CD4-positive, alpha-beta T cell treated with Interleukin-17A for 4 hours (primary cell): ENCODE measurements around the gene LECT2.

Source experiments
- DNase-seq: peaks from one replicate; pipeline ENCODE4 v3.0.0-alpha.2; 2020; ENCODE audit warnings: mixed read lengths

Gene LECT2

DNA sequence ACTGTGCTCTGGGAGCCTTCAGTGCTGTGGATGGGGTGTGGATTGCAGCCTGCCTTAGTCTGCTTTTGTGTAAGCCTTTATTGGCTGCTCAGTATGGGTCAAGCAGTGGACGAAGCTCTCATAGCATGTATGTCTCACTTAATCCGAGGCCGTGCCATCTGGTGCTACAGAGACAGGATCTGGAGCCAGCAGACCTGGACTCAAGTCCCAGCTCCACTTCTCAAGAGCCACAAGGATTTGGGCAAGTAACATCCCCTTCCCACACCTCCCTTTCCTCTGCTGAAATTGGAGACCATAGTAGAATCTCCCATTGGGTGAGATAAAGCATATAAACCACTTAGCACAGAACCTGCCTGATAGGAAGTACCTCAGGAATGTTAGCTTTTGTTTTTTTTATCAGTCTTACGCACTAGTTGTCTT, 23.4 kb upstream of the LECT2 start:
- no peak for DNase-seq

DNA sequence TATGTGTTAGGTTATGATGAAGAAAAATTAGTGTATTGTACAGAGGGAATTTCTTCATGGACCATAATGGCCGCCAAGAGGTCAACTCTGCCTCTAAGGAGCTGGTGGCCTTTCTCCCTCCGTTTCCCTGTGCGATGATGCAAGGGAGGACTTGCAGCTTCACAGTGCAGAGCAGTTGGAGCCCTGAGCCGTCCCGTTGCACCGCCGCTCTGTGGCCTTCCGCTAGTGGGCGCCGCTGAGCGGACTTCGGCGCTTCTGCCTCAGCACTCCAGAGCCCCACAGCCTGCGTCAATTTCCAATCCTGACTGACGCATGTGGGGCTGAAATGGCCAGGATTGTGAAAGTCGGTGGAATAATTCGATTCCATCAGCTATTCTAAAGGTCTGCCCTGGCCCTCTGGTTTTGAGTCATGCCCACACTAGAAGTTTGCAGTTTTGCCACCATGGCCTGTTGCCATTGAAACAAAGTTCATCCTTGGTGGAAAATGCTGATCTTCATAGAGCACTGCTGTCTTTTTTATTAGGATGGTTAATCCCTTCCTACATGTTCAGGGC, 22.7 kb upstream of the LECT2 start:
- peak; percentile 46 for DNase-seq

DNA sequence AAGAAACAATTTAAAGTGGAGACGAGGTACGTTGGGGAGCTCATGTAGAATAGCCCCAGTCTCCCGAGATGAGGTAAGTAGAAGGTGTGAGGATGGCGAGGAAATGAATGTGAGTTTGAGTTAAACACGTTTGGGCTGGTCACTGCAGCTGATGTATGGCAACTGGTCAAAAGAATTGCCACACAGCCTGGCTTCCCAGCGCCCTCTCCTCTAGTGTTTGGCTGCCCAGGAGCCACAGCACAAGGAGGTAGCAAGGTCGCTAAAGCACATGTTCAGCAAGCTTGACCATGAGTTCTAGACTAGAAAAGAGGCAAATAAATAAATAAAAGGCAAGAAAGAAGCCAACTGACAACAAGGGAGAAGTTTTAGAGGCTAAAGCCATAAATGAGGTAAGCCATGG, 21.4 kb upstream of the LECT2 start:
- no peak for DNase-seq

DNA sequence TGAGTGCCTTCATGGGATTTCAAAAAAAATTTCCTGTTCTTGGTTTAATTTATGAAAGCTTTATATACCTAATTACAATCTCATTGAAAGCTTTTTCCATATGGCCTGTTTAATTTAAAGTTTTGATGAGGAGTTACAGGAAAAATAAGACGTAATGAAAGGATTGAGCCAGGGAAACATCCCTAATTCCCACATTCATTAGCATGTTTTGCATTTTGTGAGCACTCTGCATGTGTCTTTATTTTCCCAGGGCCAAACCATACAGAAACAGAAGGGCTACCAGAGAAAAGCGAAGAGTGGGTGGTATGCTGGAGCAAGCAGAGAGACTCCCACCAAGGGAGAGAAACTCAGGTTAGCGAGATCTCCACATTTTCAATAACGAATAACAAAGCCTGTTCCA, 20.3 kb upstream of the LECT2 start:
- DNase-seq = no peak

DNA sequence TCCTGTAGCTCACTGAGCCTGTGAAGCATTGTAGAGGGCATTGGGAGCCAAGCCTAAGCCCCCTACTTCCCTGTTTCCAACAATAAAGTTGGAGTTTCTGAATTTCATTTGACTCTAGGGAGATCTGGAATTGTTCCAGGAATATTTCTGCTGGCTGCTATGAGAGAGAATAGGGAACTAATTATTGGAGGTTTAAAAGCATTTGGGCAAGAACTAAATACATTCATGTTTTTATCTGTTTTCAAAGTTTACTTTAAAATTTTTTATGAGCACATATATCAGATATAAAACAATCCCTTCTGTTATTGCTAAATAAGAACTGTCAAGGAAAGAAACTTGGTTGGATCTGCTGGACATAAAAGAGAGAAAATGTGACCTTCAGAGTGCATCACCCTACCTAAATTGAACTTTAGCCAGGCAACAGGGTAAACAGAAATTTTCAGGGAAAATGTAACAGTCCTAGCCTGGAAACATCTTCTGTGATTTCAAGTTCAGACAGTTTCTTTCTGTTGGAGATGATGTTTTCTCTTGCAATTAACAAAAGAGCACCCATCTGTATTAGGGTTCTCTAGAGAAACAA, 19.3 kb upstream of the LECT2 start:
- no peak for DNase-seq

DNA sequence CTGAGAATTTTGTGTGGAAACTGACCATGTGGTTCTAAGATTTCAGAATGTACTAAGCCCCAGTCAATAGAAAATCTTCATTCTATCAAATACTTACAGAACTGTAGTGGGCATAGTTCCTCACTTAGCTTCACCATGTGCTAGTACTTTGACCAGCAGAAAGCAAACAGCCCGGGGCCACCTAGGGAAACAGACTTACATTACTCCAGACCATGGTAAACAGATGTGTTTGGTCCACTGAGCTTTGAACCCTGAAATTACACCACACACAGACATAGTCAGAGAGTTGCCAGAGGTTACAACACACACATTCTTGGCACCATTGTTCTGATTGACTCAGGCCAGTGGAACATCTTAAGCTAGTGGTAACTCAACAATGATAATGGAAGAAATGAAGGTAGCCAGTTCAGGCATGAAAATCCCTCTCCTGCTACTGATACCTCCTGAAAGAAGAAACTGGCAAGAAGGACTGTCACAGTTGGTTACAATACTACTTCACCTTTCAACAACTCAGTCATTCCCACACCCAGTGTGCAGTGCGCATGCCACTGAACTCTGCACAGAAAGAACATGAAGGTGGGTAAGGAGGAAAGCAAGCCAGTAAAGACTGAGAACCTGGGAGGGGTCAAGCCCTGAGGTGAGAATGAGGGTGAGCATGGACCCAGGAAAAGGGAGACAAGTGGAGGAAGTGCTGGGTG, 18.7 kb upstream of the LECT2 start:
- DNase-seq = no peak

DNA sequence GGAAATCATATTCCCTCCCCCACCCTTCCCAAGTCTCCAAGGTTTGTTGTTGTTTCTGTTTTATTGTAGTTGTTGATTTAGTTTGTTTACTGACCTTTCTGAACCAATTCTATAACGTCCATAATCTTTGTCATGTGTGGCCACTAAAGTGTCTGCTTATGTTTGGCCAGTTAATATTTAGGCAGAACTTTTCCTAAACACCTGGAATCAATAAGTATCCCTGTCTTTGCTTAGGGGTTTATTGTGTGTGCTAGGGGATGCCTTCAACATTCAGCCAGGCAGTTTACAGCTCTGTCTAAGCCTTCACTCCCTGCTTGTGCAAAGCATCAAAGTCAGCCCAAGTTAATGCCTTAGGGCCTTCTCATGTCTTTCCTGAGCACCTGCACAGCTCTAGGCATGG, 16.9 kb upstream of the LECT2 start:
- DNase-seq = no peak

DNA sequence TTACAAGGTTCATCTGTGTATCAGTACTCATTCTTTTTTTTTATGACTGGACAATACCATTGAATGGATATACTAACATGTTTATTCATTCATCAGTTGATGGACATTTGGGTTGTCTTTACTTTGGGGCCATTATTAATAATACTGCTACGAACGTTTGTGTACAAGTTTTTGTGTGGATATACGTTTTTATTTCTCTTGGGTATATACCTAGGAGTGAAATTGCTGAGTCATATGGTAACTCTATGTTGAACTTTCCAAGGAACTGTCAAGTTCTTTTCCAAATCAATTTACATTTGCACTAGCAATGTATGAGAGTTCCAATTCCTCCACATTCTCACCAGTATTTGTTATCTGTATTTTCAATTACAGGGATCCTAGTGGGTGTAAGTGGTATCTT, 12.0 kb upstream of the LECT2 start:
- no peak for DNase-seq

DNA sequence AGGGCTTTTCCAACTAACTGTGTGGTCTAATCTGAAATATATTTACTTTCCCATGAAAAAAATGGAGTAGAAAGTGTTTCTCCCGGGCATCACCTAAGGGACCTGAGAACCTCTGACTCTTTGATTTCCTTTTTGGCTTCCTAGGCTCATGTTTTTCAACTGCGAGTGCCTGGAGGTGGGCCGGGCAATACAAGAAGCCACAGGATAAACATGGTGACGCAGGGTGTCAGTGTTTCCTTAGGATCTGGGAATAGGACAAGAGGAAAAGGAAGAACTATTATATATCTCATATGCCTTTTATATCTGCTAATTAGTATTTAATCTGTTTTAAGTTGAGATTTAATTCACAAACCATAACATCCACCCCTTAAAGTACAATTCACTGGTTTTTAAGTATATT, 11.4 kb upstream of the LECT2 start:
- DNase-seq = no peak

DNA sequence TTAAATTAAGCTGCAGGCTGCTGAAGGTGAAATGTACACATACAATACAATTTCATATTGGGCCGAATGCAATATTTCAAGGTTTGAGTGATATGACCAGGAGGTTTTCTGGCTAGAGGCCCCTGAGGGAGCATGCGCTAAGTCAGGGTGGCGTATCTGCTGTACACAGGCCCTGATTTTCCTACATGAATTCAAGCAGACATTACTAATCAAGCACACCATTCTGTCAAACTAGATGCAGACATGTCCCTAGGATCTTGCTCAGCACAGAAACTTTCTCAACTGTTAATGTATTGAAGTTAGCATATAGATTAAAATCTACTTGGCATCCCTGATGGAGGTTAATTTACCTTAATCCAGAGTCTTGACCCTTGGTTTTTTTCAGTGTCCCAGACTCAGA, 10.7 kb upstream of the LECT2 start:
- DNase-seq = no peak

DNA sequence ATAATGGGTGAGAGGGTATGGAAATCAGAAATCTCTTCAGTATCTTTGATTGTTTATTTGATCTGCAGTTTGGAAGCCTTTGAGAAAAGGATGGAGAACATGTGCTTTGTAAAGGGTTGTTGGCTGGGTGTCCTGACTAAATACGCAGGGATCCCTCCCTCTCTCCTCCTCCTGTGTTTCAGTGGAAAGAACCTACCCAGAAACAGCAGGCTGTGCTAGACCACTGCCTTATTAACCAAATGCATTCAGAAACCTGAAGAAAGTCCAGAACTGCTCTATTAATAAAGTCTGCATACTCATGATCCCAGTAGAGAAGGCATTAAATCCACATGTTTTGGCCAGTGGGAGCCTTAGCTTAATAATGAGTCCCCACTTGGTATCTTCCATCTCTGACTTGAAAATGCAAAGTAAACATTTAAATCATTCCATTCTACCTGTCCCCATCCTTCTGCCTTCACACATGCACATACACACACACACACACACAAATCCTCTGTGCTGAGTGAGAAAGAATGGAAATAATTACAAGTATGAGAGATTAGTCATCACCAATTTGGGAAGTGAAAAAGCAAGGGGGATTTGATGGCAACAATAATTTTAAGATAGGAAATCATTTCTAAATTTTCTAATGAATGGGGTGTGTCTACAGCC, 10.0 kb upstream of the LECT2 start:
- no peak for DNase-seq

DNA sequence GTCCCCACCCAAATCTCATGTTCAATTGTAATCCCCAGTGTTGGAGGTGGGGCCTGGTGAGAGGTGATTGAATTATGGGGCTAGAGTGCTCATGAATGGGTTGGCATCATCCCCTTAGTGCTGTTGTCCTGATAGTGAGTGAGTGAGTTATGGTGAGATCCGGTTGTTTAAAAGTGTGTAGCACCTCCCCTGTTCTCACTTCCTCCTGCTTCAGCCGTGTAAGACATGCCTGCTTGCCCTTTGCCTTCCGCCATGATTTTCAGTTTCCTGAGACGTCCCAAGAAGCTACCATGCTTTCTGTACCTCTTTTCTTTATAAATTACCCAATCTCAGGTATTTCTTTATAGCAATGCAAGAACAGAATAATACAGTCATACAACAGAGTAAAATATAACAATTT, 742 bp upstream of the LECT2 start:
- no peak for DNase-seq

DNA sequence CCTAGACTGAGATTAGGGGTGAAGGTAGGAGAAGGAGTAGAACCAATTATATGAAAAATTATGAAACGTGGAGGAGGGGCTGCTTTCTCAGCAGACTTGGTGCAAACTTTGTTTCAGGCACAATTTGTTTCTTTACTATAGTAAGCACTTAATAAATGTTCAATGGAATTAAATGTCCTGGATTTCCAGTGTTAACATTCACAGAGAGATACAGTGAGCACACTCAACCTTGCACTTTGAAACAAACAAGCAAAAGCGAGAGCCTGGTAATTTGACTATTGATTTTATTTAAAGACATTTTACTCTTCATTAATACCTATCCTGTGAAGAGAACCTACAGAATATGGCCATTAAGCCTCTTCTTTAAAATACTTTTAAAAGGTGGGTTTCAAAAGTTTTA, 933 bp downstream of the LECT2 start:
- DNase-seq = no peak

DNA sequence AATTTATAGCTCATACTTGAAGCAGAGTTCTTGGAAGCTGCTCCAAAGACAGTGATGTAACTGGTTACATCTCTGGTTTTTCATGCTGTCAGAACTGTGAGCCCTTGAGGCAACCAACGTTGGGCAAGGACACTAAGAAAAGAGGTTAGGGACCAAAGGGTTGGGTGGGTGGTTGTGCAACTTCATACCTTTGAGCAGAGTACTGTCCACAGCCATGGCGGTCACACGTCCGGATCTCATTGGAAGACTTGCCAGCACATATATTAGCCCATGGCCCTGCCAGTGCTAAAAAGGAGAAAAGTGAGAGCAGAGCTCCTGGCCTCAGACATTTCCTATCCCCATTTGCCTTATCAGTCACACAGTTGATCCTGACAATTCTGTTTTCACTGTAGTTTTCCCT, 2.1 kb downstream of the LECT2 start:
- no peak for DNase-seq

DNA sequence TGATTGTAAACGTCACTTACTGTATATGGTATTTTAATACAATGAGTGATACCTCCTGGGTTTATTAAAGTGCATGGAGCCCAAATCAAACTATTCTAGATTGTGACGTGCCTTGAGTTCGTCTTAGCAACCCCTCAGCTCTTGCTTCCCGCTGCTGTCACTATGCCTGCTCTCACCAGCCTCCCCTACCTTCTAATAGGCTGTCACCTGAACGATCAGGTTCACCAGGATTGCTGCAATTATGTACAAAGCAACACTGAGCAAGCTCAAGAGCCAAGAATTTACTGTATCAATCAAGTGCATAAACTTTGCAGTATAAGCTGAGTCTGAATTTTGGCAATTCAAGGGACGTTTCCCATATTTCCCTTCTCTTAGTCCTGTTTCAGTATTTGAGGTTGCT, 3.0 kb downstream of the LECT2 start:
- DNase-seq = no peak

DNA sequence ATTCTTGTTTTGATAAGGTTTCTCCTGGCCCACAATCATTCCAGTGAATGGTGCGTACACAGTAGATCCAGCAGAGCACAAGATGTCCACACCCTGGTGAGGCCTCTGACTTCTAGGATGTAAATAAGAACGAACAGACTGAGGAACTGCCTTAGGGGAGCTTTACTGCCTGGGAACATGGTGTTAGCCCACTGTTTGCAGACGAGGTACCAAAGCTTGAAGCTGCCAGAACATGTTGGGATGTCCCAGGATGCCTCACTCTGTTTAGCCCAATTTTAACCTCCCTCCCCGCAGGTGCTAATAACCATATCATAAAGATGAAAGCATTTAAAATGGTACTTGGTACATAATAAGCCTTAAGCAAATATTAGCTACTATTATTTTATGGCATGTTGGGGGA, 3.5 kb downstream of the LECT2 start:
- DNase-seq = no peak

DNA sequence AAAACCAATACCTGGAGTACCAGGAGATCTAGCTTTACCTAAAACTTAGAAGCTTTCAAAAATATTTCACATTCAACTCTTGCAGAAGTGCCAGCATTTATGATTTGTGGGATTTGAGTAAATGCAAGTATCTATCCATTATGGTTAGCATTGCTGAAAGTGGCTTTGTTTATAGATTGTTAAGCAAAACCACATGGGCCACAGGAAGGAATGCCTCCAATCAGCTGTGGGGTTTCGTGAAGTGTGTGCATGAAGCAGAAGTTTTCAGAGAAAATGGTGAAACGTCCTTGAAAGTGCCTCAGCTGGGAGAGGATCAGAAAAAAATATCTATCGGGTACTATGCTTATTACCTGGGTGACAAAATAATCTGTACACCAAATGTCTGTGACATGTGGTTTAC, 4.2 kb downstream of the LECT2 start:
- DNase-seq = no peak

DNA sequence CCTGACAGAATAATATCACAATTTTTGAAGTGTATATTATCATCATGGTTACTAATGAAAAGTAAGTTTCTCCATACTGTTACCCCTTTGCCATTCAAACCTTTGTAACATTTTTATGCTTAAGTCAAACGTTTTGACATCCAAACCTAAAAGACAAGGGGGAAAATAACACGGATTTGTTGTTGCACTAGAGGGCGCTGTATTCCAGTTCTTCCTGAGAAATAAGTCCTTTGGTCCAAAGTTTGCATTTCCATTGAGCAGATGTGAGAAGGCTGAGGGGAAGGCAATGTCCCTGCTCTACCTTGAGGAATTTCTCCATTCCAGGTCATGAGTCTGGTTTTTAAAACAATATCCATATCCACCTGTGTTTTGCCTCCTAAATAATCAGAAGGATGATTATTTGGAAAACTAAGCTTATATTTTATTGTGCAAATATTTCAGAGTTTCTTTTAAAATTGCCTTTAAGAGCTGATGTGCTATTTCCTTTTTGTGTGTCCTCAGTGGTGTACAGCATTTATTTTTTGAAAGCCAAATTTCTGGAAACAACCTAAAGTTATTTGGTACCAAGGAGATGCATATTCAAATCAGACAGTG, 9.7 kb downstream of the LECT2 start:
- DNase-seq = peak; percentile 33

DNA sequence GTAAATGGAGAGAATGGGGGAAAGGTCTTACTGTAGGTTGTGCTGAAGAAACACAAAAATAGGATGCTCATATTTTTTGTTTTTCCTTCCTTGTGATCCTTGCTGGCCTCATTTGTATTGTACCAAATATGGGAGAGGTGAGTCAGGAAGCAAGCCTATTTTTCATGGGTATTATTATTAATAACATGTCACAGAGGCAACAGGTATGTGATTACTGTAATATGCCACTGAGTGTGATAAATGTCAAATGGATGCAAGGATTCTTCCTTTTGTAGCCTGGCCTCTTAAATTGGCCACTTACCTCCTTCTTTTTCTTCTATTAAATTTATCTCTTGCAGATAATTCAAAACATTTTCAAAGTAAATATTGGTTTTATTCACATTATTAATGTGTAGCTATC, 10.2 kb downstream of the LECT2 start:
- no peak for DNase-seq

DNA sequence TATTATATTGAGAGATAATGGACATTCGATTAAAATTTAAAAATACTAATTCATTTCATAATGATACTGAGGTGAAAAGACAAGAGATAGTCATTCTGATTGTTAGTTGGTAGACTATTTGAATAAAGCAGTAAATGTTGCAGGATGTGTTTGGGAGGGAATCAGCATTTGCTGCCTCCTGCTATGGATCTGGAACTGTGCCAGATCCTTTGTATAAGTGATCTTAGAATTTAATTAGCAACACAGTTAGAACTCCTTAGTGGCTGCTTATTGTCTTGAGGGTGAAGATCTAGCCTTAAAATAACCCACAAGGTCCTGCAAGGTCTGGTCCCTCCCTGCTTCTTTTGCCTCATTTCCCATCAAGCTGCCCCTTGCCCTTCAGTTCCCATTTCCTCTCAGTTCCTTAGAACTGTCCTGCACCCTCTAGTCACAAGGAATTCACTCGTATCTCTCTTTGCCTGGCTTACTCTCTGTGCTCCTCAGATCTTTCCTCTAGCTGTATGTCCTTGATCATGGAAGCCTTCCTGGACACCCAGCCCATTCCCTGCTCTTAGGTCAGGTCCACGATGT, 12.5 kb downstream of the LECT2 start:
- no peak for DNase-seq

DNA sequence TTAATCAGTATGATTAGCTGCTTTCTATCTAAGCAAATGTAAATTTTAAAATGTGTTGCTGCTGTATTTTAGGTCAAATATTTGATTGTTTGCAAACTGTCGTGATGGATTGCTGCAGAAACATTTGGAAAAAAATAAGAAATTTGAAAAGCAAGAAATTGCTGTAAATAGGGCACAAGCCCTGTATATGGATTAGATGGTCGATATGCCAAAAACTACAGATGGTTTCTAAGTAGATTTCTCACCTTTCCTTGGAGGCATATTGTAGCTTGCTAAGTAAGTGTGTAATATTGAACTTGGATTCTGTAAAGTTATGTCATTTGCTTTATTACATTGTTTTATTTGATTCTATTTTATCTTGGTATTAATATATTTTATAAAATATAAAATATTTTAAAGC, 13.1 kb downstream of the LECT2 start:
- DNase-seq = no peak

DNA sequence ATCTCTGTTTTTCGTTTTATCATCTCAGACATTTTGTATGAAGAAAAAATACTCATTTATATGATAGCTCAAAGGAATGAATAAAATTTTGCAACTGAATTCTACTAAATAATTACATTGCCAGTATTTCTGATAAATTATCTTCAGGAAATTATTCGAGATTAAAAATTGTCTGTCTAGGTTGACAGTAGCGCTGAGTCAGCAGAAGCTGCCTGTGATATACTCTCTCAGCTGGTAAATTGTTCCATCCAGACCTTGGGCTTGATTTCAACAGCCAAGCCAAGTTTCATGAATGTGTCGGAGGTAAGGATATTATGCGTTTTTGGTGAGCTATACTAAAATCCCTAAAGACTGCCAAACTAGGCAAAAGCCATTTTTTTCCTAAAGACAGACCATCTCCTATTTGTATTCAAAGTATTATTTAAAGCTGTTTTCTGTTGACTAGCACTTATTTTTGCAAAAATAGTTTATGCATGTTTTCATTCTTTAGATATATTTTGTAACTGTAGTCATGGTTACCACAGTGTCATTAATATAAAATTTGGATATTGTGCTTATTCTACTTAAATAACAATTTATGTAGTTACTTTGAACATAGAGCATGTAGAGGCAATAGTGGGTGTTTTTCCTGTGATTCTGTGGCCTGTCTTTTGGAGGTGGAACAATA, 17.4 kb downstream of the LECT2 start:
- DNase-seq = no peak

DNA sequence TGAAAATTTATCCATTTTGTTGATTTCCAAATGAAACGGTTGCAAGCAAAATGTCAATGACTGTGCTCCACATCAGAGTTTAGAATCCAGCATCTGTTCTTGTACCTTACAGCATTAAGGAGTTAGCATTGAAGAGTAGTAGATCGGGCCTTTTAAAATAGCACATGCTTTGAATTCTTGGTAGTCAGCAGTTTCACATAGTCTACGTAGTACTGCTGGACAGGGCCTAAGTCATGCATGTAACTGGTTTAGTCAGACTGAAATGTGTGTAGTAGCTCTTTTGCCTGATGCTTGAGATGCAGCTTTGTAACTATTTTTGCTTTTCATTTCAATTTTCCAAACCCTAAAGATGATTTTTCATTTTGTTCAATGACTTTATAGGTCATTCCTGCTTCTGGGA, 19.8 kb downstream of the LECT2 start:
- no peak for DNase-seq
